GM19397 (cell line): ENCODE data around the gene TBPL1.

Experiments used
- ATAC-seq: cut with Tn5 transposase; IDR thresholded peaks from one replicate; pipeline ENCODE4 v1.9.1; 2021; ENCODE audit warnings: mild to moderate bottlenecking, moderate library complexity; ENCODE audit not compliant: unreplicated experiment

TBPL1 gene

DNA sequence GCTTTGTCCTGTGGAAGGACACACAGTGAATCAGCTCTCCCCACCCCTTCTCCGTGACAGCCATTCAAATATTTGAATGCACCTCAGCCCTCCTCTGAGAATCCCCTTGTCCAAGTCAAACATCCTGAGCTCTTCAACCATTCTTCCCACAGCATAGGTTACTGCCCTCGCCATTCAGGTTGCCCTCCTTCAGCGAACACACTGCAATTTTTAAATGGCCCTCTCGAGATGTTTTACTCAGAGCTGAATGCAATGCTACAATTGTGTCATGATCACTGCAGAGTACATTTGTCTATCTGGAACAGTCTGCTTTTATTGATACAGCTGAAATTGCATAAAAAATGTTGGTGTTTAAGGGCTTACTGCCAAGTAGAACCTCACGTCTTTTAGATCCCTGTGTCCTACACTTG, 50.5 kb downstream of the TBPL1 start:
- ATAC-seq, result no peak

DNA sequence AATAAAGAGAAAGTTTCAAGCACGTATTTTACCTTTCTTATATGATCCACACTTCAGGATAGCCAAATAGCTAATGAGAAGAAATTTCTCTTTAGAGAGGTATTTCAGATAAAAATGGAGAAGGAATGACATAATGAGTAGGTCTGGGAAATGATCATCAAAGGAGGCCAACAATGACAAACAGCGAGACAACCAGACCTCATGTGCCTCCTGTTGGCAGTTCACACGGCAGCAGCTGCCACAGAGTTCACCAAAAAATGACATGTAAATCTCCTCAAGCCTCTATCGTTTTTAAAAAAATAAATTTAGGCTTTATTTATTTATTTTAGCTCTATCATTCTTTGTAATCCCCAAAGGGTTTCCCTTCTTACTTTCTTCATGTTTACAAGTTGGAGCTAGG, 51.7 kb downstream of the TBPL1 start:
- no peak for ATAC-seq

DNA sequence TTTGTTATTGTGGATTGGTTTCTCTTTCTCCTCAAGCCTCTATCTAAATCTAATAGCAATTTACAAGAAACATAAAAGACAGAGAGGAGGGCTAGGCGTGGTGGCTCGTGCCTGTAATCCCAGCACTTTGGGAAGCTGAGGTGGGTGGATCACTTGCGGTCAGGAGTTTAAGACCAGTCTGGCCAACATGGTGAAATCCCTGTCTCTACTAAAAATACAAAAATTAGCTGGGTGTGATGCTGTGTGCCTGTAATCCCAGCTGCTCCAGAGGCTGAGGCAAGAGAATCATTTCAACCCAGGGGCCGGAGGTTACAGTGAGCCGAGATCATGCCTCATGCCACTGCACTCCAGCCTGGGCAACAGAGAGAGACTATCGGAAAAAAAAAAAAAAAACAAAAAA, 52.8 kb downstream of the TBPL1 start:
- ATAC-seq, result no peak

DNA sequence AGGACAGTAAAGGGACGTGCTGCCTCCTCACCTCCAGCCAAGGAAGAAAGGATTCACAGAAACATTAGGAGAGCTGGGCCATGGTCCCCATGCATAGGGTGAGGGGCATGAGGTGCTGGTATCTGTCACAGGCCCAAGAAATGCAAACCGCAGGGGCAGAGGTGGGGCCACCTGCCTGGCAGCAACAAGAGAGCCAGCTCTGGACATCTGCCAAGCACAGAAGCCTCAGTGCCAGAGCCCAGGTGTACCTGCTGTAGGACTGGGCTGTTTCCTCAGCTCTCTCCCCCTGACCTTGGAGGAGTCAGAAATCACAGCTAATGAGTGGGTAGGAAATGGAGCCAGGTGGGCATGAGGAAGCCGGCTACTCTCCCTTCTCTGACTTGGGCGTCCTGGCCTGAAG, 54.1 kb downstream of the TBPL1 start:
- no peak for ATAC-seq

DNA sequence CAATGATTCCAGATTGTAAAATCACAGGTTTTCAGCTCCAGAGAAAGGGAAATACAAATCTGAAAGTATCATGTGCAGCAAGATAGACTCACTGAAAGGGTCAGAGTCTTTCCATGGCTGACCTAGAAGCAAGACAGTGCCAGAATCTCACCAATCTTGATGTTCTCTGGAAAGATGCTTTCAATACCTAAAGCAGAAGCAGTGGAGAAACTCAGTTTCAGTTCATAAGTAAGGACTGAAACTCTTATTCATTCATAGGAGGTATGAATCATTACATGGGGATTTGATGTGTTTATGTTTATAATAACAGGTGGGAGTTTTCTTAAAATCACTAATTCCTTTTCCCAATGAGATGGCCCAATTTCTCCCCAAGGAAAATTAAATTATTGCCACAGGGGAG, 56.9 kb downstream of the TBPL1 start:
- ATAC-seq, result no peak

DNA sequence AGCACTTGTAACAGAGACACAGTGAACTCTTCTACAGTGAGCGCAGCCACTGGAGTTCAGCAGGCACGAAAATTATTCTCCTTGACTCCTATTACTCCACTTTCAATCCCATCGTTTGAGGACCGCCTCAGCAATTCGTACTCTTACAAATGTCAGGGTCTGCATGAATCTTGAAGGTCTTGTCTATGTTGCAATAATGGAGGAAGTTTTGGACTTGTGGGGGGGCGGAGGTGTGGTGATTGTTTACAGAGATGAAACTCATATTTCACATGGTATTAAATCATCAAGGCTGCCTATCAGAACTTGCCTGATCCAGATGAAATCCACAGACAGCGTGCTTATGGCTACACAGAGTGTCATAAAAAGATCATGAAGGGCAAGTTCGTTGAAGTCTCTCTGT, 57.4 kb downstream of the TBPL1 start:
- no peak for ATAC-seq

DNA sequence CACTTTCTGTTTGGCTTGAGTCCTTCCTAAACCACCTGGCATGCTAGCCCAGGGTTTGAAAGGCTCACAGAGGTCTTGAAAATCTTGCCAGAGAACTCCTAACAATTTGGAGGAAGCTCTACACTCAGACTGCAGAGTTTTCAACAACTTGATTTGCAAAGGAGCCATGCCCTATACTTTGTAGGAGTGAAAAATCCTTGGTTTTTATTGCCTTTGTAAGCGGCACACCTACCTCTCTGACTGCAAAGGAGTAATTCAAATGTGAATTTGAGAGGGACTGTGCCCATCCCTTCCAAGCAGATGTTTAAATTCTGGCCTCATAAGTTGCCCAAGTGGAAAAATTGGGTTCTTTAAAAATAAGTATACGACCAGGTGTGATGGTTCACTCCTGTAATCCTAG, 58.0 kb downstream of the TBPL1 start:
- no peak for ATAC-seq

DNA sequence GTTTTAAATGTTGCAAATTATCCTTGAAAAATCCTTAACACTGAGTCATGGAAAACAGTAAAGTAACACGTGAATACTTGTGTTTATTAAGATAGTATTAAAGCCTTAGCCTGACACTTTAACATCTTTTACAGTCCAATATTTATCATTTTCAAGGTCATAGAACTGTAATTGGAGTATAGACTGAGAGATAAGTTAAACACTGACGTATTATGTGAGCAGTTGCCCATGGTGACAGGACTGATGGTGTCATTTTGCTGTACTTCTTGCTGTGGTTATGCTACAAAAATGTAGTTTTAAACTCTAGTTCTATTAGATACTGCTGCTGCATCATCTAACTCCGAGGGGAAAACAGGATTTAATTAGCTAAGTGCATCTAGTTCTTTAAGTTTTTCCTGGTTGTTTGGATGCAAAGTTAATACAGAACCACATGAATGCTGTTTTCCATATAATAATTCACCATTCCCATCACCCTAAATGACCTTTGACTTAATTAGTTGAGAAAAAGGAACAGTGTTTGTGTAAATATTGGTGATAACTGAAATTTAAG, 61.6 kb downstream of the TBPL1 start:
- ATAC-seq, result no peak

DNA sequence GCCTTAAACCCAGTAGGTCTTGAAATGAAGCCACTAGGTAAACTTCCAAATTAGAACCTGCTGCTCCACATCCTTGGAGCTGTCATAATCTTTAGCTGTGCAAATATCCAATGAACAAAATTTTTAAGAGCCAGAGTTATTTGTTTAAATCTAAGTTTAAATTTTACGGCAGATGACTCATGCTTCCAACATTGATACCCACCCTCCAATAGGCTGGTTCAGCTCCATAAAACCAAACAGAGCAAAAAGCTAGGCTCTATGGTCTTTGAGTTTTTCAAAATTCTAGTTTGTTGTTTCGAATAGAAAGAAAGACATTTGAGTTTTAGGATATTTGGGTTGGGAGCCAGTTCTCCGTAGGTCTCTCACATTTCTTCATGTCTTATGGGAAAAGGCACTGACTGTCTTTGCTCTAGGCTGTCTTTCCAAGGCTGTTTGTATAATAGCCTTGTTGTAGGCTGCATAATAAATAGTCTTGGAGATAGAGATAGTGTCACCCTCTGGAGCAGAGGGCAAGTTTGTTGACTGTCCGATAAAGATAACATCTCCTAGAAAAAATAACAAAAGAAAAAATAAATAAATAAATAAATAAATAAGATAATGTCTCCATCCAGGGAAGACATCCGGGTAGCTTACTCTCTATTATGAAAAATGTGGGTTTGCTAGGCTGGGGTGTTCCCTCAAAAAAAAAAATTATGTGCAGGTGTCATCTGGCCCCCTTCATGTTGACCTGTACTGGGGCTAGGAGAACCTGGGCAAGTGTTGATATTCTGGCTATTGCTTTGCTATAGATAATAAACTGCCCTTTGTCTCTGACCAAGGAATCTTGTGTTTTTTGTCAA, 62.9 kb downstream of the TBPL1 start:
- ATAC-seq, result no peak

DNA sequence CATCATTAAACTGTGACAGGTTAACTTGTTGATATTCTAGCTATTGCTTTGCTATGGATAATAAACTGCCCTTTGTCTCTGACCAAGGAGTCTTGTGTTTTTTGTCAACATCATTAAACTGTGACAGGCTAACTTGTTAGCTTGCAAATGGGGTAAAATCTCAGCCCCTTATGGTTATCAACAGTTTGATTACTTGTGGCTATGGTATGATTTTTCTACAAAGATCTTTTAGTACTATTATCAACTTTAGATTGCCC, 63.5 kb downstream of the TBPL1 start:
- no peak for ATAC-seq

DNA sequence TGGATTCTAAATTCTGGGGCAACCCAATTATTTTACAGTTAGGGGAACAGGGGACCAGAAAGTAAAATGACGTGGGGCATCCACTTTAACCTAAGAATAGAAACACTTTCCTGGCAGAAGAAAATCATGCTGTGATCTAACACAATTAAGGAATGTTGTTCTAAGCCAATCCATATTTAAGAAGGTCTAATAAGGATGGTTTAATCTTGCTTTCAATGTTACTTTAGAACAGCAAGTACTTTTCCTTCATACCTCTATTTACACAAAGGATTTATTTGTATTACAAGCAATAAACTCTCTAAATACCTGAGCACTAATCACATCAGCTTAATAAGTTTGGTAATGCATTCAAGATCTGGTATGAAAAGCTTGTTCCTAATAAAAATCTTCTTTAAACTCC, 67.0 kb downstream of the TBPL1 start:
- no peak for ATAC-seq

DNA sequence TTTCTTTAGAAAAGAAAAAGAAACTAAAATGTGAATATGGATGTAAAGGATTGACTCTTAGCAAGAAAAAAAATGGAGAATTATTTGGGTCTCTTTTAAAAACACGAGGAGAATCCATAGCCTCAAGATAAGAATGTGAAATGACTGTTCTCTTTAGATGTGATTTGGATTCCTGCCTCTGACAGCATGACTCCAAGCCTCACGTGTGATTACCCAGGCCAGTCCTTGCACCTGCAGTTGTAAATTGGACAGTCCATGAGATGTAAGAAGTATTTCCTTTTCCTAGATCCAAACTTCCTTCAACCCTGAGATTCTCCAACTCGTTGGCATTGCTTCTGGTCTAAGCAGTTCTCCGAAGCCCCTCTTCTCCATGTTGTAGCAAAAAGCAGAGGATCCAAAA, 67.5 kb downstream of the TBPL1 start:
- no peak for ATAC-seq

DNA sequence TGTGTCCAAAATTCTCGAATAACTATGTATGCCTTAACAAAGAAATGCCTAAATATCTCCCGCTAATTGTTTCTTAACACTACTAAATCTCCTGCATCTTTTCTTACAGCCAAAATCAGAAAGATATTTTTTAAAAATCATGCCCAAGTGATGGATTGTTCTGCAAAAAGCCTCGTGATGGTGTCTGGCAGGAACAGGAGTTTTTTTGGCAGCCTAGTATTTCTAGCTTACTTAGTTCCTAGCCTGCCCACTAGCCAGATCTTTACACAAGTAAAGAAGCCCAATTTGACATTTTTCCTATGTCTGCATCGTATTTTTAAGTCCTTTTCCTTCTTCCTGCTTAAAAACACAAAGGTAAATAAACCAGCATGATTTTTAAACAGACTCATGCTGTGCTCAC, 67.9 kb downstream of the TBPL1 start:
- ATAC-seq, result no peak

DNA sequence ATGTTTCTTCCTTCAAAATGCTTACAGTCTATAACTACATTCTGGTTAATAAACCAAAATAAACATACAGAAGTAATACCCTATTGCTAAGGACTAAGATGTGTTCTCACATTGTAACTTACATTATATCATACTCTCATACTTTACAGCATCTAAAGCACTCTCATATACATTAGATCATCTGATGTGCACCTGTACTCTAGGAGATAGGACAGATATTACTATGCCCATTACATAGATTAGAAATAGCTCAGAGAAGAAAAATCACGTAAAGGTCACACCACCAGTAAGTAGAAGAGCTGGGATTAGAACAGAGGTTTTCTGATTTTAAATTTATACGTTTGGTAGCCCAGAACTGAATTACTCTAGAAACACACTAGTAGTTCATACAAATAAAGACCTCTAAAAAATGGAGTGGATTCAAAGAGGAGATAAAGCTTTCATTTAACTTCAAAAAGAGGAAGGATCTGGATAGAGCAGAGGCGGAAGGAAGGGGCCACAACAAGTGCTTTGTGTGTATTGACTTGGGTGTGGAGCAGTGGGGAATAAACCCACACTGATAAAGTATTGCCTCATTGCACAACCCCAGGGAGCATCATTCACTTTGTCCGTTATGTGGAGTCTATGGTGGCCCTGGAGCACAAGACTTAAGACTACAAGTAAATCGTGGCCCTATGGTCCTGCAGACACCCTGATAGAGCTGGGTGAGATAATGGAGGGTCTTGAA, 68.5 kb downstream of the TBPL1 start:
- no peak for ATAC-seq

DNA sequence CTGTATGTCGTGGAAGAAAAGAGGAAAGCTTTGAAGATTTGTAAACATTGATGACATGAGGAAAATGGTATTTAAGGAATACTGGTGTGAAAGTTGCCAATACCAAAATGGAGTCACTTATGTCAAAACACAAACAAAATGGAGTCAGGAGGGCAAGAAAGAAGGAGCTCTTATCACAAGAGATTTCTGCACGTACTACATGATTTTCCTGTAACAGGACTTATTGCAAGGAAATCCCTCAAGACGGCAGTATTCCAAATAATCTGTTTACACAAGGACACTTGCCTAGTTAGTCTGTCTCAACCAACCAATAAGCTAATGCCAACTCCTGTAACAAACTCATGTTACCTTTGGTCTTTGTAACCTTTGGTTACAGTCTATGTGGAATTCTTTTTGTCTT, 69.6 kb downstream of the TBPL1 start:
- ATAC-seq, result no peak

DNA sequence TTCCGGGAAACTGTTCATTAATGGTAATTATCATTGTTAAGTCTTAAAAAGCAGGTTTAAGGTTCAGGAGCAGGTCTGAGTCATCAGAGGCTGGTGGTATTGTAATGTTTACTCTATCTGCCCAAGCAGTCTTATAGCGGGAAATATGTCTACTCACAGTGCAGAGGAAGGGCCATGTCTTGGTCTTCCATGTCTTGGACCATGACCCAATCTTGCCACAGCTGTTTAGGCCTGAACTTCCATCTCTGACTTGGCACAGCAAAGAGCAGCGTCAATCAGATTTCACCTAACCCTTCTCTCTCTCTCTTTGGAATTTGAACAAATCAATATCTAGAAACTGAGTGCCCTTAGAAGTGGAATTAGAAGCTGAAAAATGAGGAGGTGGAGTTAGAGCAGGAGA, 73.6 kb downstream of the TBPL1 start:
- no peak for ATAC-seq

DNA sequence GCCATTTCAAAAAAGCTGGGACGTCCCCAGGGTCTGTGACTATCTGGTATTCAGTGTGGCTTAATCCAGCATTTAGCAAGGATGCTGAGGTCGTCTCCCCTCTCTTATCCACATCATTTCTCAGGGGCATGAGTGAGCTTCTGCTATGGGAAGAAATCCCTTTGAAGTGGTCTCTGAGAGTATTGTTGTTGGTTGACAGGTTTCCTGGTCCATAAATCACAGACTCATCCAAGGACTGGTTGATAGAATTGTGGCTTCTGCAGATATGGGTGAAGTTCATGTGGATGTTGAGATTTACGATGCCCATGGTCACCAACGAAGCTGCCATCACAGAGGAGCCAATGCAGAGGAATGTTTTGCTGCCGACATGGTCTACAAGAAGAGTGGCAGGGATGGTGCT, 75.4 kb downstream of the TBPL1 start:
- no peak for ATAC-seq

DNA sequence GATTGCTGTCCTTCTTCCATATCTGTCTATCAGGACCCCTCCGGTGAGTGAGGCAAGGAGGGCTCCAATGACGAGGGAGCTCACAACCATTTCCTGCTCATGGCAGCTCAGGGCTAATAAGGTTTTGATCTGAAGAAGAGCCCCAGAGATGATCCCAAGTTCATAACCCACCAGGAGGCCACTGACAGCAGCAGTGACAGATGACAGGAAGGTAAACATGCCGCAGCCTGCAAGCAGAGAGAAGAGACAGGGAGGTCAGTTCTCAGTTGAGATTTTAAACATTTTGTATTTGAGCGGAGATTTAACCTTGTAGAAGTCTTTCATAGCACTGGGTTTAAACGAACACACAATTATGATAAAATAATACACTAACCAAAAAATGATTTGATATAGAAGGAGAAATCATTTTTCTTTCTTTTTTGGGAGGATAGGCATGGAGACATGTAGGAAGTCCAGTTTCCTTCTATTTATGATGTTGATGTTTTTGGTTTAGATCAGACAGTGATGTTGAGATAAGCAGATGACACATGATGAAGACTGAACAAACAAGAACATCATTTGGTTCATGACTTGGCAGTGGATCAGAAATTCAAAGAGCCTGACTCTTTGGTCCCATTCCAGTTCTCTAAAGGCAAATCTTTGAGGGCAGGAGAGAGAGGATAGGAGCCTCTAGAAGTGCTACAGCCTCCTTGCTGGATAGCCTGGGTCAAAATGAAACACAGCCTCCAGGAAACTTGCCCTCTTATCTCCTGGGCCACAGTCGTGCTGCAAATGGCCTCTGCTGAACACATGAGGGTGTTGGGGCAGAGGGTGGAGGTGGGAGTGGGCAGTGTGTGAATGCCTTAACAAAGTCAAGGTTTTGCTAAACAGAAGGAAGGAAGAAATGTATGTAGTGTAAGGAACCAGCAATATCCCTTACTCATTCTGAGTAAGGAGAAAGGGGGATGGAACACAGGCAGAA, 76.8 kb downstream of the TBPL1 start:
- no peak for ATAC-seq

DNA sequence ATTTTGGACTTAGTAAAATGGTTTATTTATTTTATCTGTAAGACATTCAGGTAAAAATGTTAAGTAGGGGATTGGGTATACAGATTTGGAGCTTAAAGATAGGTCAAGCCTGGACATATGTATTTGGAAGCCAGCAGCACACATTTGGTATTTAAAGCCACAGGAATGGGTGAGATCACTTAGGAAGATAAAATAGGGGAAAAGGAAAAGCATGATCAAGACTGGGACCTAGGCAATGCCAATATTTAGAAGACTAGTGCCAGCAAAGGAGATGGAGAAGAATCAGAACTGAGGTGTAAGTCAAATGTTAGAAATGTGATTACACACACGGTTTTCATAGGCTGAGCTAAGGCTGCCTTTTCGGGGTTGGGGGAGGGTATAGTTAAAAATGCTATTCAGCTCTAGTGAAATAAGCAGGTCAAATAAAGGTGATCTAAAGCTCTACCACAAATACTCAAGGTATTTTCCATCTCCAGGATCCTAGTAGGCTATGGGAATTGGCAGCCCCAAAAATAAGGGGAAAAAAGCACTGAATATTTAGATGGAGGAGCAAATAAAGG, 78.8 kb downstream of the TBPL1 start:
- no peak for ATAC-seq

DNA sequence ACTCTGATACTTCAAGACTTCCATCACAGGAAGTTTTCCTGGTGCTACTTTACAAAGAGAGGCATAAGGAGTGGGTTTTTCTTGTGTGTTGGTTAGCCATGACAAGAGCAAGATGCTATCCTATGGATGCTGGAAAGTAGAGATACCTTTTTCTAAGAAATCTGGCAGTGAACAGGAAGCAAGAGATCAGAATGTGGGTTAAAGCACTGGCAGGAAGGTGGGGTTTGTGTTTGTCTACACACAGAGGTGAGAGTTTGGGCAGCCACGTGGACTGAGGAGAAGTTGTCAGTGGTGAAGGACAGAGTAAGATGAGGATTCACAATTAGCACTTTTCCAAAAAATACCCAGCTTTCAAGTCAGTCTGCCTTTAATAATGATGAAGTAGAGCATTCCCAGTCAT, 81.5 kb downstream of the TBPL1 start:
- no peak for ATAC-seq
